ENCODE data around the gene VSIG10L.

DNA sequence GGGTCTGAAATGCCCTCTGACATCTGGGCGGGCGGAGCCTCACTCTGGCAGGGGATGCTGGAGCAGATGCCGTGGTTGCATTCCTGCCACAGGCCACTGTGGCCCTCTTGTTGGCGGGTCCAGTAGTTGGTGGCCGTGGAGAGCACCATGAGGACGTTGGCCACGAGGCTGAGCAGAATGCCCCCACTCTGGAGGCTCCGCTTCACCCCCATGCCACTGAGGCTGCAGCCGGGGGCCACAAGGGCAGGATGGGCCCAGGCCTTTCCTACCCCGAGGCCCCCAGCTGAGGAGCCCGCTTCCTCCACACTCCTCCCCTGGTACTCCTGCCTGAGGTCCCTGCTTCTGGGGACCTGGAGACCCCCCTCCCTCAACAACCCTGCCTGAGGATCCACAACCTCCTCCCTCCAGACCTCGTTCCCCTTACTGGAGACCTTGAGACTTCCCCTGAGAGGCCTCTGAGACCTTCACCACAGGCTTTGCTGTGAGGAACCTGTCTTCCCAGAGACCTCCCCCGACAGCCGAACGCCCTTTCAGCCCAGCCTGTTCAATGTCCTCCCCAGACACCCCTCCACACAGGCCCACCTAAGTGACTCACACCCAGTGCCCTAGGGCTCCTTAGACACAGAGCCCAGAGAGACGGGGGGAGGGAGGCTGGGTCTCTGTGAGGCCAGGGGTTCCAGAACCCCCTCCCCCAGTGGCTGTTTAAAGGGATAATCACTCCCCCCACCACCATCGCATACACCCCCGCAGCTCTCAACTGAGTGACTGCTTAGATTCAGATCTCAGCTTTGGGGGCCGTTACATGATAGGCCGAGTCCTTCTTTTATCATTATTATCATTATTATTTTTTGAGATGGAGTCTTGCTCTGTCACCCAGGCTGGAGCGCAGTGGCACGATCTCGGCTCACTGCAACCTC, 26.7 kb upstream of the VSIG10L start, which contains the start of gene CLDND2:
- TF ChIP-seq, protein P1, sequence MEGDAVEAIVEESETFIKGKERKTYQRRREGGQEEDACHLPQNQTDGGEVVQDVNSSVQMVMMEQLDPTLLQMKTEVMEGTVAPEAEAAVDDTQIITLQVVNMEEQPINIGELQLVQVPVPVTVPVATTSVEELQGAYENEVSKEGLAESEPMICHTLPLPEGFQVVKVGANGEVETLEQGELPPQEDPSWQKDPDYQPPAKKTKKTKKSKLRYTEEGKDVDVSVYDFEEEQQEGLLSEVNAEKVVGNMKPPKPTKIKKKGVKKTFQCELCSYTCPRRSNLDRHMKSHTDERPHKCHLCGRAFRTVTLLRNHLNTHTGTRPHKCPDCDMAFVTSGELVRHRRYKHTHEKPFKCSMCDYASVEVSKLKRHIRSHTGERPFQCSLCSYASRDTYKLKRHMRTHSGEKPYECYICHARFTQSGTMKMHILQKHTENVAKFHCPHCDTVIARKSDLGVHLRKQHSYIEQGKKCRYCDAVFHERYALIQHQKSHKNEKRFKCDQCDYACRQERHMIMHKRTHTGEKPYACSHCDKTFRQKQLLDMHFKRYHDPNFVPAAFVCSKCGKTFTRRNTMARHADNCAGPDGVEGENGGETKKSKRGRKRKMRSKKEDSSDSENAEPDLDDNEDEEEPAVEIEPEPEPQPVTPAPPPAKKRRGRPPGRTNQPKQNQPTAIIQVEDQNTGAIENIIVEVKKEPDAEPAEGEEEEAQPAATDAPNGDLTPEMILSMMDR (IDR thresholded peaks at IDR 0.05; ENCODE audit: insufficient read depth, low read depth, low read length), result no peak
- TF ChIP-seq EZH2 (IDR thresholded peaks at IDR 0.05; ENCODE audit: insufficient read depth, low read length), result no peak

Measured in astrocyte (in vitro differentiated cells and primary cell).